Measurements from ENCODE around the gene CFAP99. TPM values are rescaled to one million over a fixed set of nuclear protein-coding genes. Genes with fewer than 3 reads are reported as not detected.

The CFAP99 gene
- total and polyA plus RNA-seq, 3 donors from 2014 or later, result 30.5 to 41.2 (median 40.1) TPM

DNA sequence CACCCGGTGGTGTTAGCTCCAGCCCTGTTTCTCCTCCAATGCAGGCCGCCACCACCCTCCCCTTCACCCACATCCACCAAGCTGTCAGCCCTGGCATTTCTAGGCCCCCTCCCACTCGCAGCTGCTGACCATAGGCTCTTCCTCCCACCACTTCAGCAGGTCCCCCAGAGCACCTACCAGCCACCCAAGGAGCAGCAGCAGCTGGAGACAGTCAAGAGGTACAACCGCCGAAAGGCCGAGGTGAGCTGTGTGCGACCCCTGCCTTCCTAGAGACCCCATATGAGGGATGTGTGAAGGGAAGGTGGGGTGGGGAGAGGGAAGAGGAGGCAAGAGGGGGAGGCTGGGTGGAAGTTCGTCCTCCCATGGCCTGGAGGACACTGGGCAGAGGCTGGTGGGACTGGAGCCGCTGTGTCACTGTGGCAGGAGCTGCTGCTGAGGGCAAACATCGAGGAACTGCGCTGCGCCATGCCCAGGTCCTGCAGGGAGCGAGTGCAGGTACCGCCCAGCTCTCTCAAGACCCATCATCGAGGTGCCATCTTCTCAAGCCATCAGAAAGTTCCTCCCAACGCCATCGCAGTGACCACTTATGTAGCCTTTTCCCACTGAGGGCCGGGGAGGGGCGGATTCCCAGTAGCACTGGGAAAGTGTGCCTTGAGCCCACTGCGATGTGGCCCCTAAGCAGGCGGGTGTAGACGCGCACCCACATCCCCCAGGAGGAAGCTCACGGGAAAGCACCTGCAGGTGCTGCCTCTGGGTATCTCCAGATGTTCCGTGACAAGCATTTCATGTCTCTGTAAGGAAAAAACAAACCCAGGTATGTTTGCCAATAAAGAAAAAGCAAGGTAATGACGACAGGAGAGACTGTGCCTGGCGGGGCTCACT, 31.0 kb downstream of the CFAP99 start:
- DNase-seq, result no peak
- Histone ChIP-seq H3K4me1 (no peaks in the 10 kb centered on the region), H3K4me3 (no peak overlapping the region), H3K36me3 (ENCODE audit: low read depth, missing control alignments) (no peaks in the 10 kb centered on the region), H3K27me3 (no peaks in the 10 kb centered on the region), H3K9me3 (no peaks in the 10 kb centered on the region), H3K27ac (no peak overlapping the region)
- no peak for TF ChIP-seq POLR2A (IDR thresholded peaks at IDR 0.05)
- TF ChIP-seq, protein P1, sequence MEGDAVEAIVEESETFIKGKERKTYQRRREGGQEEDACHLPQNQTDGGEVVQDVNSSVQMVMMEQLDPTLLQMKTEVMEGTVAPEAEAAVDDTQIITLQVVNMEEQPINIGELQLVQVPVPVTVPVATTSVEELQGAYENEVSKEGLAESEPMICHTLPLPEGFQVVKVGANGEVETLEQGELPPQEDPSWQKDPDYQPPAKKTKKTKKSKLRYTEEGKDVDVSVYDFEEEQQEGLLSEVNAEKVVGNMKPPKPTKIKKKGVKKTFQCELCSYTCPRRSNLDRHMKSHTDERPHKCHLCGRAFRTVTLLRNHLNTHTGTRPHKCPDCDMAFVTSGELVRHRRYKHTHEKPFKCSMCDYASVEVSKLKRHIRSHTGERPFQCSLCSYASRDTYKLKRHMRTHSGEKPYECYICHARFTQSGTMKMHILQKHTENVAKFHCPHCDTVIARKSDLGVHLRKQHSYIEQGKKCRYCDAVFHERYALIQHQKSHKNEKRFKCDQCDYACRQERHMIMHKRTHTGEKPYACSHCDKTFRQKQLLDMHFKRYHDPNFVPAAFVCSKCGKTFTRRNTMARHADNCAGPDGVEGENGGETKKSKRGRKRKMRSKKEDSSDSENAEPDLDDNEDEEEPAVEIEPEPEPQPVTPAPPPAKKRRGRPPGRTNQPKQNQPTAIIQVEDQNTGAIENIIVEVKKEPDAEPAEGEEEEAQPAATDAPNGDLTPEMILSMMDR (IDR thresholded peaks at IDR 0.05), result no peak
- 90 to 92% methylated on average over 25 to 27 of the region's 27 CpGs for WGBS, 2 donors
- intact Hi-C loops (cut with DNase I; ENCODE audit: low total_unique reads), result no loop called here

DNA sequence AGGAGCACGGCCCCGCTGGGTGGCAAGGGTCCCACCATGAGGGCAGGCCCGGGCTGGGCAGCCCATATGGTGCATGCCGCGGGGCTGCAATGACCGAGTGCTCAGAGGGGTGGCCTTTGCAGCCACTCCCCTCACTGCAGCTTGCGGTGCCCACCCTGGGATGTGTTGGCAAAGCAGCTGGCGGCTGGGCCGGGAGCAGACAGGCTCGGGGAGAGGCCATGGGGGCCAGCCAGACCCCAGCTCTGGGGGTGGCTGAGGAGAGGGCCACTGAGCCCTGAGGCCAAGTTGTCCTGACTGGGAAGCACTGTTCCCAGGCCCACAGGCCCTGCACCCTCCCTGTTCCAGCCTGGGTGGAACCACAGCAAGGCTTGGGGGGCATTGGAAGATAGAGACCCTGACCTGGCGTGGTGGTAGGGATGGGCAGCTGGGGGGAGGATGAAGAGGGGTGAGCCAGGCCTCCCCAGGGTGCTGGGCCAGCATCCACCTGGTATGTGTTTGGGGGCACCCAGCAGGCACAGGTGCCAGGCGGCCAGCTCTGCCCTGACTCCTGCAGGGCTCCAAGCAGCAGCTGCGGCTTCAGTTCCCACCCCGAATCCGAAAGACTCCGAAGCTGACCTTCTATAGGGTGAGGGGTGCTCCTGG, 31.8 kb downstream of the CFAP99 start:
- no peak overlapping the region for H3K27ac ChIP-seq
- no peaks in the 10 kb centered on the region for H3K27me3 ChIP-seq
- H3K9me3 ChIP-seq, result no peaks in the 10 kb centered on the region
- TF ChIP-seq POLR2A (IDR thresholded peaks at IDR 0.05), result no peak
- TF ChIP-seq, protein P1 (IDR thresholded peaks at IDR 0.05), result no peak
- no peak for DNase-seq
- 90 to 92% methylated on average over 7 to 16 of the region's 16 CpGs for whole genome bisulfite sequencing, 2 donors
- intact Hi-C loops (cut with DNase I; ENCODE audit: low total_unique reads), result no loop called here
- H3K4me3 ChIP-seq, result no peak overlapping the region
- H3K36me3 ChIP-seq (ENCODE audit: low read depth, missing control alignments), result no peaks in the 10 kb centered on the region
- no peaks in the 10 kb centered on the region for H3K4me1 ChIP-seq

DNA sequence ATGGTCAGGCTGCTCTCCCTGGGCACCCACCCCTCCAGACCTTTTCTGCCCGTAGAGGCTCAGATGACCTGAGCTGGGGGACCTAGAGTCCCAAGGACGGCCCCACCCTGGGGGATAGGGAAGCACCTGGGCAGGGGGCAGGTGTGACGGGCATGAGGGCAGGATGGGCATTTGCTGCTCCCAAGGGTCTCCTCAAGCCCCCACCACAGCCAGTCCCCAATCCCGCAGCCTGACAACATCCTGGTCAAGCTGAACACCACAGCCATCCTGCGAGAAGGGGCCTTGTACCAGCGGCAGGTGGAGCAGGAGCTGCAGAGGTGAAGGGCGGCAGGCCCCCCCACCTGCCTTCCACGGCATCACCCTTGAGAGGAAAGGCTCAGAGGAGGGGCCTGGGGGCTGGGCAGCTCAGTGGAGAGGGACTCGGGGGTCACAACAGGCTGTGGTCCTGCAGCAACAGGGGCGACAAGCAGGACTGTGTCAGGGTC, 32.3 kb downstream of the CFAP99 start:
- Histone ChIP-seq H3K27ac (no peak overlapping the region), H3K4me1 (no peaks in the 10 kb centered on the region), H3K9me3 (no peaks in the 10 kb centered on the region), H3K36me3 (ENCODE audit: low read depth, missing control alignments) (no peaks in the 10 kb centered on the region), H3K4me3 (no peak overlapping the region), H3K27me3 (no peaks in the 10 kb centered on the region)
- 83 to 95% methylated on average over 7 to 10 of the region's 10 CpGs for WGBS, 2 donors
- DNase-seq, result no peak
- TF ChIP-seq, protein P1 (IDR thresholded peaks at IDR 0.05), result no peak
- TF ChIP-seq POLR2A (IDR thresholded peaks at IDR 0.05), result no peak
- intact Hi-C loops (cut with DNase I; ENCODE audit: low total_unique reads), result no loop called here

DNA sequence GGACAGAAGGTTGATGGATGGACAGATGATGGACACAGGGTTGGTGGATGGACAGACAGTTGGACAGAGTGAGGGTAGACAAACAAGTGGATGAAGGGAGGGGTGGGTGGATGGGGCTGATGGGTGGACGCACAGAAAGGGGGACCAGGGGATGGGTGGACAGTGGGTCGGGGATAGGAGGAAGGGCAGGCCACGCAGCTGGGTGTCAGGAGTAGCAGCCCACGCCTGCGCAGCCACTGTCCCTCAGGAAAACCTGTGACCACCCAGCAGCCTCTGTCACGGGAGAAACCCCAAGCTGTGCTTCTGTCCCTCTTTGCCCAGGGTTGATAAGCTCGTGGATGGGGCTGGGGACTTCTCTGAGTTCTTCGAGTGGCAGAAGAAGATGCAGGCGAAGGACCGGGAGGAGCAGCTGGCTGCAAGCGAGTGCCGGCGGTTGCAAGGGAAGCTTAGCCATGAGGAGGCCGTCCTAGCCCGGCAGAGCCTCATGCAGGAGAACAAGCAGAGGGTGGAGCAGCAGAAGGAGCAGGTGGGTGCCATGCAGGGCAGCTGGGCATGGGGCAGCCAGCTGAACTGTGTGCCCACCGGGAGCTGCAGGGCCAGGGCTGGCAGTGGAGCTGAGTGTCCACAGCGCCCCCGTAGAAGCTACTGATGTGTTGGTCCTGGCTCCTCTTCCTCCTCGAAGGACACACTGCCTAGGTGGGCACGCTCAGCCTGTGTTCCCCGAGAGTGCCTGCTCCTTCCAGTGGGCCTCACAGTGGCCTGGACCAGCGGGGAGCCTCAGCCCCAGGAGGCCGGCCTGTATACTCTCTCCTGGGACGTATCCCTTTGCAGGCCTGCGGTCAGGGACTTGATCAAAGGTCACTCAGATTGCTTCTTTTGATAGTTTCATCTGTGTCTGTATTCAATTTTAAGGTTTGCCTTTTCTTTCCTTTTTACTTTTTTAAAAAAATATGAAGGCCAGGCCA, 33.3 kb downstream of the CFAP99 start:
- intact Hi-C loops (cut with DNase I; ENCODE audit: low total_unique reads), result no loop called here
- Histone ChIP-seq H3K4me1 (no peaks in the 10 kb centered on the region), H3K36me3 (ENCODE audit: low read depth, missing control alignments) (no peaks in the 10 kb centered on the region), H3K27ac (no peak overlapping the region), H3K27me3 (no peaks in the 10 kb centered on the region), H3K9me3 (no peaks in the 10 kb centered on the region), H3K4me3 (no peak overlapping the region)
- WGBS, 2 donors, result 78 to 81% methylated on average over 19 to 25 of the region's 25 CpGs
- TF ChIP-seq, protein P1 (IDR thresholded peaks at IDR 0.05), result no peak
- TF ChIP-seq POLR2A (IDR thresholded peaks at IDR 0.05), result no peak
- DNase-seq, result no peak
